Peyer's patch (tissue), 4 donors: ENCODE results near the gene TPD52L2.

Source experiments
- CTCF ChIP-seq, 6 experiments: fragments of 450-650 bp in 4 of 6; fragments of 200-600 bp in 2 of 6; sonication (generic) in 1 of 6; IDR thresholded peaks; one replicate each; pipeline ENCODE4 v1.5.1; 2017 to 2019; ENCODE audit warnings: antibody characterized with exemption in 6 of 6, mild to moderate bottlenecking in 3 of 6, moderate library complexity in 1 of 6
- POLR2A ChIP-seq, 2 donors: fragments of 450-650 bp; IDR thresholded peaks; one replicate each; pipeline ENCODE4 v1.5.1; 2017; ENCODE audit warnings: antibody characterized with exemption in 2 of 2, mild to moderate bottlenecking in 2 of 2, moderate library complexity in 2 of 2

- TF ChIP-seq POLR2A (IDR thresholded peaks at IDR 0.05) (peak in 1 of 2 donors; percentile 70), CTCF (IDR thresholded peaks at IDR 0.05) (no peak)
These were observed 46.1 kb downstream of the TPD52L2 start for GRCh38 chr20:63911176-63911575.
